ENCODE results near the gene DENND6B.

The DENND6B gene

GRCh38 chr22:50277761-50278160, 49.1 kb downstream of the DENND6B start:
- Histone ChIP-seq H3K4me3 (ENCODE audit: insufficient read depth in 1 of 2, low read depth in 1 of 2, low read length in 2 of 2) (no peak overlapping the region), H3K79me1 (replicated peaks; ENCODE audit: low read length, poor library complexity, severe bottlenecking) (peaks cover 24% of the 10 kb centered on the region), H2AK5ac (ENCODE audit: low read length, severe bottlenecking) (no peak overlapping the region), H2BK5ac (ENCODE audit: low read depth, low read length, poor library complexity, severe bottlenecking) (no peak overlapping the region), H3K4ac (ENCODE audit: low read depth in 1 of 2, low read length in 2 of 2) (no peak overlapping the region), H4K8ac (ENCODE audit: low read length) (no peak overlapping the region), H3K9ac (ENCODE audit: low read length) (no peak overlapping the region), H2BK15ac (ENCODE audit: low read depth, poor library complexity, severe bottlenecking) (no peak overlapping the region), H3K4me1 (ENCODE audit: control insufficient read depth, insufficient read depth, low read depth, low read length) (peaks cover 29% of the 10 kb centered on the region), H2BK12ac (ENCODE audit: low read length in 2 of 2) (no peak overlapping the region), H3K36me3 (ENCODE audit: control insufficient read depth in 1 of 2, insufficient read depth in 2 of 2, low read depth in 1 of 2, low read length in 2 of 2) (peaks cover 82 to 87% of the 10 kb centered on the region in 2 experiments), H4K91ac (ENCODE audit: low read length) (no peak overlapping the region), H3K4me2 (ENCODE audit: low read length, poor library complexity, severe bottlenecking) (no peak overlapping the region), H3K27me3 (ENCODE audit: control insufficient read depth in 1 of 2, insufficient read depth in 1 of 2, low read length in 2 of 2) (no peaks in the 10 kb centered on the region), H3K14ac (ENCODE audit: low read length in 2 of 2) (no peak overlapping the region), H2AFZ (ENCODE audit: low read depth, low read length) (no peak overlapping the region), H2BK120ac (ENCODE audit: low read depth, low read length) (no peak overlapping the region), H3K18ac (ENCODE audit: low read depth in 1 of 2, low read length in 2 of 2) (no peak overlapping the region), H3K23ac (ENCODE audit: low read length in 2 of 2) (no peak overlapping the region), H3K9me3 (ENCODE audit: control insufficient read depth, low read length) (no peaks in the 10 kb centered on the region), H3K27ac (ENCODE audit: low read length, poor library complexity, severe bottlenecking) (no peak overlapping the region)
- 97% methylated on average over 25 of the region's 25 CpGs for WGBS
- no peak for DNase-seq

- H2BK120ac ChIP-seq (ENCODE audit: low read depth, low read length), result no peak overlapping the region
- no peak for DNase-seq
- WGBS, result 85% methylated on average over 19 of the region's 25 CpGs
Observed at GRCh38 chr22:50276143-50276542, 50.7 kb downstream of the DENND6B start.

GRCh38 chr22:50275181-50276055, 51.4 kb downstream of the DENND6B start:
- no peak overlapping the region for H4K8ac ChIP-seq (ENCODE audit: low read length)
- no peak overlapping the region for H3K4me2 ChIP-seq (ENCODE audit: low read length, poor library complexity, severe bottlenecking)
- no peak overlapping the region for H3K18ac ChIP-seq (ENCODE audit: low read depth in 1 of 2, low read length in 2 of 2)
- H3K27ac ChIP-seq (ENCODE audit: low read length, poor library complexity, severe bottlenecking), result no peak overlapping the region
- peaks cover 33% of the 10 kb centered on the region for H3K4me1 ChIP-seq (ENCODE audit: control insufficient read depth, insufficient read depth, low read depth, low read length)
- 91% methylated on average over 43 of the region's 43 CpGs for WGBS
- H3K14ac ChIP-seq (ENCODE audit: low read length in 2 of 2), result no peak overlapping the region
- H3K27me3 ChIP-seq (ENCODE audit: control insufficient read depth in 1 of 2, insufficient read depth in 1 of 2, low read length in 2 of 2), result no peaks in the 10 kb centered on the region
- no peak for DNase-seq
- no peak overlapping the region for H2BK5ac ChIP-seq (ENCODE audit: low read depth, low read length, poor library complexity, severe bottlenecking)
- no peaks in the 10 kb centered on the region for H3K9me3 ChIP-seq (ENCODE audit: control insufficient read depth, low read length)
- H2BK15ac ChIP-seq (ENCODE audit: low read depth, poor library complexity, severe bottlenecking), result no peak overlapping the region
- H3K9ac ChIP-seq (ENCODE audit: low read length), result no peak overlapping the region
- H3K23ac ChIP-seq (ENCODE audit: low read length in 2 of 2), result no peak overlapping the region
- H3K4ac ChIP-seq (ENCODE audit: low read depth in 1 of 2, low read length in 2 of 2), result no peak overlapping the region
- H2AK5ac ChIP-seq (ENCODE audit: low read length, severe bottlenecking), result no peak overlapping the region
- H2BK12ac ChIP-seq (ENCODE audit: low read length in 2 of 2), result no peak overlapping the region
- H2BK120ac ChIP-seq (ENCODE audit: low read depth, low read length), result no peak overlapping the region
- peaks cover 63 to 74% of the 10 kb centered on the region in 2 experiments for H3K36me3 ChIP-seq (ENCODE audit: control insufficient read depth in 1 of 2, insufficient read depth in 2 of 2, low read depth in 1 of 2, low read length in 2 of 2)
- H3K4me3 ChIP-seq (ENCODE audit: insufficient read depth in 1 of 2, low read depth in 1 of 2, low read length in 2 of 2), result no peak overlapping the region
- H2AFZ ChIP-seq (ENCODE audit: low read depth, low read length), result no peak overlapping the region
- no peak overlapping the region for H4K91ac ChIP-seq (ENCODE audit: low read length)
- H3K79me1 ChIP-seq (replicated peaks; ENCODE audit: low read length, poor library complexity, severe bottlenecking), result peaks cover 11% of the 10 kb centered on the region

More at GRCh38 chr22:50276143-50276542, 50.7 kb downstream of the DENND6B start:
- Histone ChIP-seq H3K9me3 (ENCODE audit: control insufficient read depth, low read length) (no peaks in the 10 kb centered on the region), H3K18ac (ENCODE audit: low read depth in 1 of 2, low read length in 2 of 2) (no peak overlapping the region), H3K4me2 (ENCODE audit: low read length, poor library complexity, severe bottlenecking) (no peak overlapping the region), H2AK5ac (ENCODE audit: low read length, severe bottlenecking) (no peak overlapping the region), H2BK12ac (ENCODE audit: low read length in 2 of 2) (no peak overlapping the region), H4K91ac (ENCODE audit: low read length) (no peak overlapping the region), H2BK5ac (ENCODE audit: low read depth, low read length, poor library complexity, severe bottlenecking) (no peak overlapping the region), H2BK15ac (ENCODE audit: low read depth, poor library complexity, severe bottlenecking) (no peak overlapping the region), H3K4ac (ENCODE audit: low read depth in 1 of 2, low read length in 2 of 2) (no peak overlapping the region), H2AFZ (ENCODE audit: low read depth, low read length) (no peak overlapping the region), H3K23ac (ENCODE audit: low read length in 2 of 2) (no peak overlapping the region), H3K4me1 (ENCODE audit: control insufficient read depth, insufficient read depth, low read depth, low read length) (peaks cover 31% of the 10 kb centered on the region), H3K79me1 (replicated peaks; ENCODE audit: low read length, poor library complexity, severe bottlenecking) (peaks cover 16% of the 10 kb centered on the region), H3K4me3 (ENCODE audit: insufficient read depth in 1 of 2, low read depth in 1 of 2, low read length in 2 of 2) (peak overlapping the region in 1 of 2 experiments; percentile 19), H3K9ac (ENCODE audit: low read length) (no peak overlapping the region), H3K36me3 (ENCODE audit: control insufficient read depth in 1 of 2, insufficient read depth in 2 of 2, low read depth in 1 of 2, low read length in 2 of 2) (peaks cover 68 to 81% of the 10 kb centered on the region in 2 experiments), H4K8ac (ENCODE audit: low read length) (no peak overlapping the region), H3K27me3 (ENCODE audit: control insufficient read depth in 1 of 2, insufficient read depth in 1 of 2, low read length in 2 of 2) (no peaks in the 10 kb centered on the region), H3K14ac (ENCODE audit: low read length in 2 of 2) (no peak overlapping the region), H3K27ac (ENCODE audit: low read length, poor library complexity, severe bottlenecking) (no peak overlapping the region)

- Histone ChIP-seq H2BK15ac (ENCODE audit: low read depth, poor library complexity, severe bottlenecking) (no peak overlapping the region), H3K79me1 (replicated peaks; ENCODE audit: low read length, poor library complexity, severe bottlenecking) (peaks cover 8% of the 10 kb centered on the region), H3K9ac (ENCODE audit: low read length) (no peak overlapping the region), H3K23ac (ENCODE audit: low read length in 2 of 2) (no peak overlapping the region), H3K9me3 (ENCODE audit: control insufficient read depth, low read length) (no peaks in the 10 kb centered on the region), H3K4me1 (ENCODE audit: control insufficient read depth, insufficient read depth, low read depth, low read length) (peaks cover 35% of the 10 kb centered on the region), H3K4ac (ENCODE audit: low read depth in 1 of 2, low read length in 2 of 2) (no peak overlapping the region), H2BK12ac (ENCODE audit: low read length in 2 of 2) (no peak overlapping the region), H4K91ac (ENCODE audit: low read length) (no peak overlapping the region), H3K4me3 (ENCODE audit: insufficient read depth in 1 of 2, low read depth in 1 of 2, low read length in 2 of 2) (no peak overlapping the region), H3K18ac (ENCODE audit: low read depth in 1 of 2, low read length in 2 of 2) (no peak overlapping the region), H2BK5ac (ENCODE audit: low read depth, low read length, poor library complexity, severe bottlenecking) (no peak overlapping the region), H3K14ac (ENCODE audit: low read length in 2 of 2) (no peak overlapping the region), H2AFZ (ENCODE audit: low read depth, low read length) (no peak overlapping the region), H4K8ac (ENCODE audit: low read length) (no peak overlapping the region), H3K36me3 (ENCODE audit: control insufficient read depth in 1 of 2, insufficient read depth in 2 of 2, low read depth in 1 of 2, low read length in 2 of 2) (peaks cover 59 to 68% of the 10 kb centered on the region in 2 experiments), H3K27ac (ENCODE audit: low read length, poor library complexity, severe bottlenecking) (no peak overlapping the region), H3K27me3 (ENCODE audit: control insufficient read depth in 1 of 2, insufficient read depth in 1 of 2, low read length in 2 of 2) (no peaks in the 10 kb centered on the region), H3K4me2 (ENCODE audit: low read length, poor library complexity, severe bottlenecking) (no peak overlapping the region), H2AK5ac (ENCODE audit: low read length, severe bottlenecking) (no peak overlapping the region), H2BK120ac (ENCODE audit: low read depth, low read length) (no peak overlapping the region)
- no peak for DNase-seq
- 70% methylated on average over 7 of the region's 7 CpGs for WGBS
Observed at GRCh38 chr22:50274771-50275170, 52.0 kb downstream of the DENND6B start.
